Stimulated activated CD4-positive, alpha-beta T cell treated with anti-CD3 and anti-CD28 coated beads, Interleukin-15, amount 100 ng/mL, for 48 hours (primary cell): ENCODE data around the gene HAND2.

Experiments
- DNase-seq, 2 donors: peaks; one replicate each; pipeline ENCODE4 v3.0.0-alpha.2; 2020; ENCODE audit warnings: low read depth in 2 of 2

The HAND2 gene

DNA sequence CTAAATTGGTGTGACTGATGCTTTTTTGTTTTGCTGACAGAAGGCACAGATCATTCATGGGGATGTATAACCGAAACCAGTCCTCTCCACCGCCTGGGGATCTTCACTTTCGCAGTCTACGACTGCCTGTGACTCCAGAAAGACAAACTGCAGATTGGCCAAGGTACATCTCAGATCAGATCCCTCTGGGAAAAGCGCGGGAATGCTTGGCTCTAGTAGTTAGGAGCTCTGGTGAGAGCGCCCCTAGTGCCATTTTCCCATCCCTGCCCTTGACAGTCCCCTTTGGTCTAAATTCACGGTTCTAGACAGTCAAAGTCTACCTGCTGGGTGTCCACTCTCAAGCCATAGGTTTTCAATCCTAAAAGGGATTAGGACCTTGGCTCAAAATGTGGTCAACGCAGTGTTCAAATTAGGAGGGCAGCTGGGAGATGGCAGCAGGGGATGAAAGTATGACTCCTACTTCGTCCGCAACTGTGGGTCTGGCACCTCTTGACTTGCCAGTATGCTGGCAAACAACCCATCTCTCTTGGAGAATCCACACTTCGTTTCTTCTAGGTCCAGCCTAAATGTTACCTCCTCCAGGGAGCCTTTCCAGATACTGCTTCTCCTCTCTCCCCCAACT, 6.9 kb upstream of the HAND2 start:
- DNase-seq, result no peak

- no peak for DNase-seq
These were observed 5.9 kb upstream of the HAND2 start for GRCh38 chr4:173535957-173536356.

- DNase-seq, result no peak
These were observed 5.3 kb upstream of the HAND2 start for GRCh38 chr4:173535165-173535902.

DNA sequence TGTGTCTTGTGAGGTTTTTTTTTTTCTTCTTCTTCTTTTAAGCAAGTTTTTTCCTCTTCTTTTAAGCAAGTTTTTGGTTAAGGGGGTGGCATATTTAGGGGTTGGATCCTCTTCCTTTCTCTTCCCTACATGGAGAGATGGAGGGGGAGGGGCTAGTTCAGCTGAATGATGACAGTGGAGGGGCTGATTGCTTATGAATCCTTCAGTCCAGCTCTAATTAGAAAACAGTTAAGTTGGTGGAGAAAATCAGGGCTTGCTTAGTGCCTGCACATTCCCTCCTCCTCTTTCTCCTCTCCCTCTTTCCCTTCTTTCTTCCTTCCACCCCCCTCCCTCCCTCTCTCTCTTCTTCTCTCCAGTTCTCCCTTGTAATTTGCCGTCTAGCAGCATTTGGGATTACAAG, 4.4 kb upstream of the HAND2 start:
- DNase-seq, result no peak

GRCh38 chr4:173532725-173533511, 2.9 kb upstream of the HAND2 start:
- no peak for DNase-seq

DNA sequence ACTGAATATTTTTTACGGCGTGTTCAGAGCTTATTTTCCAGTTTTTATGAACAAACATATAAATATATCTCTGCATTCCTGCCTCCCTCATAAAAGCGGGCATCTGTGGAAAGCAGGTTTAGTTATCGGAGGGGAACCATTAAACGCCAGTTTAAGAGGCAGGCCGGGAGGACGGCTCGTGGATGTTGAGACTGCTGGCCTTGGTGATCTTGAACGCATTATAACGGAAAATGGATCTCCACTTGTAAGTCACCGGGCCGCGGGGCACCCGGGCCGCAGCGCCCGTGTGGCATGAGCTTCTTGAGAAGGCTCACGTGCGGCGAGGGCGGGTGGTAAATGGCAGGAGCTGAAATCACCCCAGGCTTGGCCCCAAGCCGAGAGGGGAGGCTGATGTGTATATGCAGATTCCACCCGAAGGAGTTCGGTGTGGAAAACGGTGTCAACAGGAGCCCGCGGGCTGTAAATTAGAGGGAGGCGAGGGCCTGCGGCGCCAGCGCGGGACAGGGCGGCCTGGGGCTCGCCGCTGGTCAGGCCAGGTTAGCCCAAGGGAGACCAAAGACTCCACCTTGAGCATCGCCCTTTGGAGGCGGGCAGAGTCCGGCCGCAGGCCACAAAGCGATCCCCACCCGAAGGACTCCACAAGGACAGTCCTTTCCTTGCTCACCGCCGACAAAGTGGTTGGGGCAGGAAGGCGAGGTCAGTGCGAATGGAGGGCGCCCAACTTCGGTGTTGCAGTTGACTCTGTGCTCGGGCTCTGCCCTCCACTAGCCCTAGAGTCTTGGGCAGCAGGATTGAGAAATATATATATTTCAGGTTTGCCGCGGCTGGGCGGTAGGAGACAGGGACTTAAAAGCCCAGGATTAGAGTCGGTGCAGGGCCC, 1.3 kb upstream of the HAND2 start:
- DNase-seq, result no peak

DNA sequence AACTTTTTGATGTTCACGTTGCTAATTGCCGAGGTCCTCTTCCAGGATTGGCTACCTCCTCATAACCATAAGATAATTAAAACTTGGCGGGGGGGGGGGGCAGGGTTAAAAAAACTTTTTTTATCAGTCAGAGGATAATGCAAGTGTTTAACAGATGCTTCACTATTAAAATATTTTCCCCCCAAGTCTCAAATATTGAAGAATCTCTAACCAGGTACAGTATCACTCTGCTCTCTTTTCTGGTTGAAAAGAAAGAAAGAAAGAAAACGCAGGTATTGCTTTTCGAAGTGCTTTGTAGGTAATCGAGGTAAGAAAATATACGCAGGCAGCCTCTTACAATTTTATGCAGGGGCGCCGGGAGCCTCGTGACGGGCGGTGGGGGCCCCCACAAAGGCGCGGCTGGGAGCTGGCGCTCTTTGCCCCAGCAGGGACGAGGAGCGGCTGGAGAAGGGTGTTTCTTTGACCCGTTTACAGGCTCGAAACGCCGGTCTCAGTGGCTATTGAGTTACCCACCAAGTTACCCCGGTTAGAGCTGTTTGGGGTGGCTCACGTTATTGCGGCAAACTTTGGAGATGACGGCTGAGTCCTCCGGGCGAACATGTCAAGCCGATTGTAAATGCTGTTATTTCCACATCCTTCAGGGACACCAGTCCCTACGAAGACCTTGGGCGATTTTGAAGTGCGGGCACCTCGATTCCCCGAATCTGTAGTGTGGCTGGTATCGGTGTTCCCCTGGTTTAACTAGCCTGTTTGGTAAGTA, 477 bp upstream of the HAND2 start:
- DNase-seq, result no peak

DNA sequence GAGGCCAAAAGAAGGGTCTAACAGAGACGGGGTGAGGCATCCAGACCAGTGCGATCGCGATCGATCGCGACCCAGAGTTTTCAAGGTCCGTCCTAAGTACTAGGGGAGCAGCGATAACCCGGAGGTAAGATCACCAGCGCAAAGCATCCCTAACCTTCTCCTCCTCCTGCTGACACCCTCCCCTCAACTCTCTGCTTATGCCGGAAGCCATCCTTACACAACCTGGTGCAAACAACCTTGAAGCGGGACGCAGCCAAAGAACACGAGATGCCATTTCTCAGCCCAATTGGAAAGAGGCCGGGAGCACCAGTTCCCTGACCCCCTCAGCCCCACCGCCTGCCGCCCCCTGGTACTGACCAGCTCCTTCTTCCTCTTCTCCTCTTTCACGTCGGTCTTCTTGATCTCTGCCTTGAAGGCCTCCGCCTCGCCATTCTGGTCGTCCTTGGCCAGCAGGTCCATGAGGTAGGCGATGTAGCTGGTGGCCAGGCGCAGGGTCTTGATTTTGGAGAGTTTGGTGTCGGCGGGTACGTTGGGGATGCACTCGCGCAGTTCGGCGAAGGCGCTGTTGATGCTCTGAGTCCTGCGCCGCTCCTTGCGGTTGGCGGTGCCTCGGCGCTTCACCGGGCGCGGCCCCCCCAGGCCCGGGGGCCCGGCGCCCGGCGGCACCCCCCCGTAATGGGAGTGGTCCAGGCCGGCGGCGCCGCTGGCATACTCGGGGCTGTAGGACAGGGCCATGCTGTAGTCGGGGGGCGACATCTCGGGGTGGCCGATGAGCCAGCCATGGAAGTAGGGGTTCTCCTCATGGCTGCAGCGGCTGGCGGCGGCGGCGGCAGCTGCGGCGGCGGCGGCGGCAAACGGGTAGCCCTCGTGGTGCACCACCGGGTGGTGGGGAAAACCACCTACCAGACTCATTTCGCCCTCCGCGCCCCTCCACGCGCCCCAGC, 1.4 kb downstream of the HAND2 start:
- DNase-seq, result no peak

DNA sequence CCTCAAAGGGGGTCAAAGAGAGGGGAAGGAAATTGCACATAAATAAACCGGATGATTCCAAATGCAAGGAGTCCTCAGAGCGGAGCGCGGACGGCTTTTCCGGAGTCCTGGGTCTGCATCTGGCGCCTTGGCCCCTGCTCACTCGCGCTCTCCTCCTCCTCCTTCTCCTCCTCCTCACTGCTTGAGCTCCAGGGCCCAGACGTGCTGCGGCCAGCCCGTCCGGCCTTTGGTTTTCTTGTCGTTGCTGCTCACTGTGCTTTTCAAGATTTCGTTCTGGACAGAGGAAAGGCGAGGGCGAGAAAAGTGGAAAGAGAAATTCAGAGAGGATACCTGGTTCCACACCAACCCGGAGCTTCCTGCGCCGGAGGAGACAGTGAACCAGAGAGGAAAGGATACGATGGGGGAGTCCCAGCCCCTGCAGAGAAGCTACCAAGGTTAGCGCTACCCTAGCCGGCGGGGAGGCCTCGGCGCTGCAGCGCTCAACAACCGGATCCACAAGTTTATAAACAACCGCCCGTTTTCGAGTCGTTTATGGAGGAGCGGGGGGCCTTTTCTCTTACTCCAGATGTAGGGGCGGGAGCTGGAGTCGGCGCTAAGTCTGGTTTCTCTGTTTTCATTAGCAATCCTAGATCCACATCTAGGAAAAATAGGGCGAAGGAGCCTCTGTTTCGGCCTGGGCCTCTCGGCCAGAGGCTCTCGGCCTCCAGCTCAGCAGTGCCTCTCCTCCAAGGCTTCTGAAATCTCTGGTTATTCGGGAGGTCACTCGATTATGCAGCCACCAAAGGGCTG, 2.7 kb downstream of the HAND2 start:
- no peak for DNase-seq

DNA sequence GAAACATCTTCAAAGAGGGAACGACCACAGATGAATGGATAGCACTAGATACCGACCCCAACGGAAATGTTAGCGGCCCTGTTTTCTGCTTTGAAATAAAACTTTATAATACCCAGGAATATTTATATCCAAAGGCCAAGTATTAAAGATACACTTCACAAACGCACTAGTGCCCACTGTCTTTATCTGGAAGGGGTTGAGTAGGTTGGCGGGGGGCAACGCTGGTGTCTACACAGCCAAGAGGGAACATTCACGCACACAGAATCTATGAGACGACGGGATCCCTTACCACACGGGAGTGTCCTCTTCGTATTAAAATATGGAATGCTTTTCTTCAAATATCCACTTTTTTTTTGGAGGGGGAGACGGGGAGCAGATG, 3.3 kb downstream of the HAND2 start:
- no peak for DNase-seq

- DNase-seq, result no peak
These were observed 4.0 kb downstream of the HAND2 start for GRCh38 chr4:173526027-173526482.

- no peak for DNase-seq
These were observed 4.7 kb downstream of the HAND2 start for GRCh38 chr4:173525118-173526011.

DNA sequence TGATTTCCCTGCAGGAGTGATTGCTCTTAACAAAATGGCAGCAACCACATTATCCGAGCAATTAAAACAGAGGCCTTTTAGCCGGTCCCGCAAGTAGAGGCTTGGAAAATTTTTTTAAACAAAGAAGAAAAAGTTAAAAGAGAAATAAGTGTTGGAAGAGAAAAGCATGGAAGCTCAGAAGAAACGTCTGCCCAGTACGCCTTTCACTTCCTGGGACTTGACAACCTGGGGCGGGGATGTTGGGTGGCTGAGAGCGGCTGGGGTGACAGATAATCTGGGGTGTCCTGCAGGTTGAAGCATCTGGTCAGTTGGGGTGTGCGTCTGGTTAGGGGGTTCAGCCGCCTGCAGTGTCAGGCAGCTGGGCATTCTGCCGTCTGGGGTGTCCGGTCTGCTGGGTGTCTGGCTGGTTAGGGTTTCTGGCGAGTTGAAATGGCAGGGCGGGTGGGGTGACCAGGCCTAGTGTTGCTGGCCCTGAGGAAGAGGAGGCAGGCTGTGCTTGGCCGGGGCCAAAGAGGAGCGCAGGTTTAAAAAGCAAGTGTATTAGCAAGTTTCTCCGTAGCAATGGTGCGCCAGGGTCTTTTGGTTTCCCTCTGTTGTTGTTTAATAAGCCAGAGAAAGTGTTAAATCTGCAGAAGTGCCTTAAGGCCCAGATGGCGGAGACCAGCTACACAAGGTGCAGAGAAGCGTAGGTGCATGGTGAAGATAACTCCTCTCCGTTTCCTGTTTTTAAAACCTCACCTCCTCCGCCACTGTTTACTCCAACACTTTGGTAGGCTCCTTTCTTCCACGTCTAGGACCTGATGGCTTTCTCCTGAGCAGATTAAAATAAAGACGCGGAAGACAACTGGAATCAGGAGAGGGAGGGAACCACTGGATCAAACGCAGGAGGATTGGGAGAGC, 5.6 kb downstream of the HAND2 start:
- no peak for DNase-seq

DNA sequence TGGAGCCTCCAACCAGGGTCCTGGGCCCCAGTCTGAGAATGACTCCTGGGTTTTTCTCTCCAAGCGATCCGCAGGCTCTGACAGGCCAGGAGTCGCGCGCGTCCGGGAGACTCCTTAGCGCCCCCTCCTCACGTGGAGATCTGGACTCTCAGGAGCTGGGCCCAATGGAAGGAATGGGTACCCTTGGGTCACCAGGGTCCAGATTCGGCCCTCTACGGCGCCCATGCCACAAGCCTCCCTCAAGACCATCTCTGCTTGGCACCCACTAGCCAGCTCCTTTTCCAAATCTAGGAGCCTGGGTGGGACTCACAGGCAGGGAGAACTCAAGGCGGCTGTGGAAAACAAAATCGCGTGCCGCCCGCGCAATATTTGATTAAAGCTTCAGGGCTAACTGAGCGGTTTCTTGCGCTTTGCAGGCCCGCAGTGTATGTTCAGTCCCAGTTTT, 7.1 kb downstream of the HAND2 start:
- no peak for DNase-seq

- no peak for DNase-seq
These were observed 7.7 kb downstream of the HAND2 start for GRCh38 chr4:173522160-173522950.
